ENCODE measurements around the gene CLPTM1L. TPM values are rescaled to one million over a fixed set of nuclear protein-coding genes. Genes with fewer than 3 reads are reported as not detected.

Gene CLPTM1L
- total and polyA plus RNA-seq, 9 of the 15 experiments (the other 6 are each of a cell fraction or from before 2014, with no cell fraction given) = 3.5 to 217 (median 177) TPM

DNA sequence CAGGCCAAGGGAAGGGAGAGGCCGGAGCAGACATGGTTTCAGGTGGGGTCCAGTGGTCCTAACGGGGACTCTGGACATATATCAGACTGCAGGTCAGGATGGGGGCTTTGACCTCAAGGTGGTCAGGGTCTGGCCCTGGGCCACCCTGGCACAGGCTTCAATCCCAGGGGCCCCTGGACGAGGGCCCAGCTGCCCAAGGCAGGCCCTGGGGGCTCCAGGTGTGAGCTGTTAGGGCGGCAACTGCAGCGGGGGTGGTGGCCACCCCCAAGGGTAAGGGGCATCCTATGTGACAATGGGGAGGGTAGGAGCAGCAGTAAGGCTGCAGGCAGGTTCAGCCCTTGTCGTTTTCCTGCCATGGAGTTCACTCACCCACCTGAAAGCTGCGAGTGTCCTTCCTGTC, 45.4 kb upstream of the CLPTM1L start (continued):
- TF ChIP-seq, protein P1, sequence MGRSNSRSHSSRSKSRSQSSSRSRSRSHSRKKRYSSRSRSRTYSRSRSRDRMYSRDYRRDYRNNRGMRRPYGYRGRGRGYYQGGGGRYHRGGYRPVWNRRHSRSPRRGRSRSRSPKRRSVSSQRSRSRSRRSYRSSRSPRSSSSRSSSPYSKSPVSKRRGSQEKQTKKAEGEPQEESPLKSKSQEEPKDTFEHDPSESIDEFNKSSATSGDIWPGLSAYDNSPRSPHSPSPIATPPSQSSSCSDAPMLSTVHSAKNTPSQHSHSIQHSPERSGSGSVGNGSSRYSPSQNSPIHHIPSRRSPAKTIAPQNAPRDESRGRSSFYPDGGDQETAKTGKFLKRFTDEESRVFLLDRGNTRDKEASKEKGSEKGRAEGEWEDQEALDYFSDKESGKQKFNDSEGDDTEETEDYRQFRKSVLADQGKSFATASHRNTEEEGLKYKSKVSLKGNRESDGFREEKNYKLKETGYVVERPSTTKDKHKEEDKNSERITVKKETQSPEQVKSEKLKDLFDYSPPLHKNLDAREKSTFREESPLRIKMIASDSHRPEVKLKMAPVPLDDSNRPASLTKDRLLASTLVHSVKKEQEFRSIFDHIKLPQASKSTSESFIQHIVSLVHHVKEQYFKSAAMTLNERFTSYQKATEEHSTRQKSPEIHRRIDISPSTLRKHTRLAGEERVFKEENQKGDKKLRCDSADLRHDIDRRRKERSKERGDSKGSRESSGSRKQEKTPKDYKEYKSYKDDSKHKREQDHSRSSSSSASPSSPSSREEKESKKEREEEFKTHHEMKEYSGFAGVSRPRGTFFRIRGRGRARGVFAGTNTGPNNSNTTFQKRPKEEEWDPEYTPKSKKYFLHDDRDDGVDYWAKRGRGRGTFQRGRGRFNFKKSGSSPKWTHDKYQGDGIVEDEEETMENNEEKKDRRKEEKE (IDR thresholded peaks at IDR 0.05; ENCODE audit: borderline replicate concordance in 1 of 2, control insufficient read depth in 1 of 2, low read depth in 2 of 2, low read length in 1 of 2) = no peak
- TF ChIP-seq TBP (optimal IDR thresholded peaks at IDR 0.05; ENCODE audit: low read depth, low read length) (no peak), ZNF174 (CRISPR knock-in tag; IDR thresholded peaks at IDR 0.05) (no peak), ZNF354B (CRISPR knock-in tag; IDR thresholded peaks at IDR 0.05) (no peak), ZC3H8 (IDR thresholded peaks at IDR 0.05) (no peak)
- TF ChIP-seq, protein P2, sequence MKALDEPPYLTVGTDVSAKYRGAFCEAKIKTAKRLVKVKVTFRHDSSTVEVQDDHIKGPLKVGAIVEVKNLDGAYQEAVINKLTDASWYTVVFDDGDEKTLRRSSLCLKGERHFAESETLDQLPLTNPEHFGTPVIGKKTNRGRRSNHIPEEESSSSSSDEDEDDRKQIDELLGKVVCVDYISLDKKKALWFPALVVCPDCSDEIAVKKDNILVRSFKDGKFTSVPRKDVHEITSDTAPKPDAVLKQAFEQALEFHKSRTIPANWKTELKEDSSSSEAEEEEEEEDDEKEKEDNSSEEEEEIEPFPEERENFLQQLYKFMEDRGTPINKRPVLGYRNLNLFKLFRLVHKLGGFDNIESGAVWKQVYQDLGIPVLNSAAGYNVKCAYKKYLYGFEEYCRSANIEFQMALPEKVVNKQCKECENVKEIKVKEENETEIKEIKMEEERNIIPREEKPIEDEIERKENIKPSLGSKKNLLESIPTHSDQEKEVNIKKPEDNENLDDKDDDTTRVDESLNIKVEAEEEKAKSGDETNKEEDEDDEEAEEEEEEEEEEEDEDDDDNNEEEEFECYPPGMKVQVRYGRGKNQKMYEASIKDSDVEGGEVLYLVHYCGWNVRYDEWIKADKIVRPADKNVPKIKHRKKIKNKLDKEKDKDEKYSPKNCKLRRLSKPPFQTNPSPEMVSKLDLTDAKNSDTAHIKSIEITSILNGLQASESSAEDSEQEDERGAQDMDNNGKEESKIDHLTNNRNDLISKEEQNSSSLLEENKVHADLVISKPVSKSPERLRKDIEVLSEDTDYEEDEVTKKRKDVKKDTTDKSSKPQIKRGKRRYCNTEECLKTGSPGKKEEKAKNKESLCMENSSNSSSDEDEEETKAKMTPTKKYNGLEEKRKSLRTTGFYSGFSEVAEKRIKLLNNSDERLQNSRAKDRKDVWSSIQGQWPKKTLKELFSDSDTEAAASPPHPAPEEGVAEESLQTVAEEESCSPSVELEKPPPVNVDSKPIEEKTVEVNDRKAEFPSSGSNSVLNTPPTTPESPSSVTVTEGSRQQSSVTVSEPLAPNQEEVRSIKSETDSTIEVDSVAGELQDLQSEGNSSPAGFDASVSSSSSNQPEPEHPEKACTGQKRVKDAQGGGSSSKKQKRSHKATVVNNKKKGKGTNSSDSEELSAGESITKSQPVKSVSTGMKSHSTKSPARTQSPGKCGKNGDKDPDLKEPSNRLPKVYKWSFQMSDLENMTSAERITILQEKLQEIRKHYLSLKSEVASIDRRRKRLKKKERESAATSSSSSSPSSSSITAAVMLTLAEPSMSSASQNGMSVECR (CRISPR knock-in tag; IDR thresholded peaks at IDR 0.05) = no peak
- TF ChIP-seq, protein P3, sequence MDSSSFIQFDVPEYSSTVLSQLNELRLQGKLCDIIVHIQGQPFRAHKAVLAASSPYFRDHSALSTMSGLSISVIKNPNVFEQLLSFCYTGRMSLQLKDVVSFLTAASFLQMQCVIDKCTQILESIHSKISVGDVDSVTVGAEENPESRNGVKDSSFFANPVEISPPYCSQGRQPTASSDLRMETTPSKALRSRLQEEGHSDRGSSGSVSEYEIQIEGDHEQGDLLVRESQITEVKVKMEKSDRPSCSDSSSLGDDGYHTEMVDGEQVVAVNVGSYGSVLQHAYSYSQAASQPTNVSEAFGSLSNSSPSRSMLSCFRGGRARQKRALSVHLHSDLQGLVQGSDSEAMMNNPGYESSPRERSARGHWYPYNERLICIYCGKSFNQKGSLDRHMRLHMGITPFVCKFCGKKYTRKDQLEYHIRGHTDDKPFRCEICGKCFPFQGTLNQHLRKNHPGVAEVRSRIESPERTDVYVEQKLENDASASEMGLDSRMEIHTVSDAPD (CRISPR knock-in tag; IDR thresholded peaks at IDR 0.05) = no peak
- TF ChIP-seq, protein P4, sequence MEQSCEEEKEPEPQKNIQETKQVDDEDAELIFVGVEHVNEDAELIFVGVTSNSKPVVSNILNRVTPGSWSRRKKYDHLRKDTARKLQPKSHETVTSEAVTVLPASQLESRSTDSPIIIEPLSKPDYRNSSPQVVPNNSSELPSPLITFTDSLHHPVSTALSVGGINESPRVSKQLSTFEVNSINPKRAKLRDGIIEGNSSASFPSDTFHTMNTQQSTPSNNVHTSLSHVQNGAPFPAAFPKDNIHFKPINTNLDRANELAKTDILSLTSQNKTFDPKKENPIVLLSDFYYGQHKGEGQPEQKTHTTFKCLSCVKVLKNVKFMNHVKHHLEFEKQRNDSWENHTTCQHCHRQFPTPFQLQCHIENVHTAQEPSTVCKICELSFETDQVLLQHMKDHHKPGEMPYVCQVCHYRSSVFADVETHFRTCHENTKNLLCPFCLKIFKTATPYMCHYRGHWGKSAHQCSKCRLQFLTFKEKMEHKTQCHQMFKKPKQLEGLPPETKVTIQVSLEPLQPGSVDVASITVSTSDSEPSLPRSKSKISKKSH (CRISPR knock-in tag; IDR thresholded peaks at IDR 0.05) = no peak
- TF ChIP-seq, protein P5, sequence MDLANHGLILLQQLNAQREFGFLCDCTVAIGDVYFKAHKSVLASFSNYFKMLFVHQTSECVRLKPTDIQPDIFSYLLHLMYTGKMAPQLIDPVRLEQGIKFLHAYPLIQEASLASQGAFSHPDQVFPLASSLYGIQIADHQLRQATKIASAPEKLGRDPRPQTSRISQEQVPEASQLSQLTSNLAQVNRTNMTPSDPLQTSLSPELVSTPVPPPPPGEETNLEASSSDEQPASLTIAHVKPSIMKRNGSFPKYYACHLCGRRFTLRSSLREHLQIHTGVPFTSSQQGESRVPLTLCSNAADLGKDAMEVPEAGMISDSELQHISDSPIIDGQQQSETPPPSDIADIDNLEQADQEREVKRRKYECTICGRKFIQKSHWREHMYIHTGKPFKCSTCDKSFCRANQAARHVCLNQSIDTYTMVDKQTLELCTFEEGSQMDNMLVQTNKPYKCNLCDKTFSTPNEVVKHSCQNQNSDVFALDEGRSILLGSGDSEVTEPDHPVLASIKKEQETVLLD (IDR thresholded peaks at IDR 0.05) = no peak

Measured in K562 (cell line).